H1 (cell line): ENCODE results near the gene ZNF598. TPM values are rescaled to one million over a fixed set of nuclear protein-coding genes. Genes with fewer than 3 reads are reported as not detected.
A peak's percentile ranks its signal among the peaks of the same experiment; 100 is the strongest.

Source experiments
- CTCF ChIA-PET: fragments of 300-600 bp; sonication (Branson Sonifier 250); formaldehyde crosslinking; loops from one replicate; lab custom pipeline; 2021; ENCODE audit not compliant: partially characterized antibody; lab: Charles Lee
- POLR2A ChIA-PET: fragments of 300-600 bp; sonication (Branson Sonifier 250); formaldehyde crosslinking; loops from one replicate; lab custom pipeline; 2021; ENCODE audit warnings: inconsistent platforms; ENCODE audit not compliant: partially characterized antibody; lab: Charles Lee
- DNase-seq, 2 experiments: peaks; one replicate each; pipeline versions ENCODE4 v3.0.0 to v3.0.0-alpha.2; 2010 to 2022; ENCODE audit warnings: low spot score in 2 of 2, low read depth in 1 of 2, mixed read lengths in 1 of 2
- FAIRE-seq: peaks from 2 replicates; lab custom pipeline; 2011; peaks lifted over from hg19 to GRCh38; lab: Jason Lieb, UNC
- H2AFZ ChIP-seq: 2 replicates; pipeline ENCODE4 v1.8.1; 2012; ENCODE audit warnings: low read length, inconsistent platforms
- H2AK5ac ChIP-seq: 2 replicates; pipeline ENCODE4 v1.6.1; 2013; ENCODE audit warnings: low read depth, low read length
- H2BK120ac ChIP-seq: replicated peaks from 2 replicates; pipeline ENCODE3; 2013; ENCODE audit warnings: low read depth, low read length, inconsistent platforms
- H2BK12ac ChIP-seq: 2 replicates; pipeline ENCODE4 v1.6.1; 2013; ENCODE audit warnings: low read depth, low read length
- H2BK15ac ChIP-seq: 2 replicates; pipeline ENCODE4 v1.6.1; 2013; ENCODE audit warnings: low read length
- H2BK20ac ChIP-seq: 2 replicates; pipeline ENCODE4 v1.6.1; 2013; ENCODE audit warnings: low read length
- H2BK5ac ChIP-seq: 2 replicates; pipeline ENCODE4 v1.6.1; 2013; ENCODE audit warnings: low read depth, low read length
- H3K14ac ChIP-seq: 2 replicates; pipeline ENCODE4 v1.6.1; 2013; ENCODE audit warnings: inconsistent platforms; ENCODE audit not compliant: insufficient read length
- H3K18ac ChIP-seq: 2 replicates; pipeline ENCODE4 v1.6.1; 2013; ENCODE audit warnings: low read length; ENCODE audit errors: extremely low read depth
- H3K23ac ChIP-seq: 2 replicates; pipeline ENCODE4 v1.6.1; 2013; ENCODE audit warnings: inconsistent platforms; ENCODE audit not compliant: insufficient read length
- H3K23me2 ChIP-seq: 2 replicates; pipeline ENCODE4 v1.6.1; 2013; ENCODE audit warnings: low read depth, low read length
- H3K27ac ChIP-seq: 2 replicates; pipeline ENCODE4 v1.6.1; 2011; ENCODE audit warnings: low read depth, low read length, inconsistent platforms
- H3K27me3 ChIP-seq, 4 experiments: replicated peaks in 1 of 4; 1 replicate in 1 of 4; 2 replicates in 3 of 4; pipeline versions ENCODE4 v1.6.1 to v1.8.1; 2011 to 2013; ENCODE audit warnings: low read length in 3 of 4, mild to moderate bottlenecking in 3 of 4, inconsistent platforms in 2 of 4, mixed read lengths in 2 of 4, moderate library complexity in 1 of 4; ENCODE audit not compliant: control insufficient read depth in 3 of 4, insufficient read depth in 3 of 4; ENCODE audit errors: extremely low read depth in 1 of 4
- H3K36me3 ChIP-seq, 4 experiments: 2 replicates each; pipeline versions ENCODE4 v1.6.1 to v1.8.1; 2011 to 2013; ENCODE audit warnings: mild to moderate bottlenecking in 4 of 4, low read length in 3 of 4, moderate library complexity in 2 of 4, control low read depth in 1 of 4, inconsistent platforms in 1 of 4; ENCODE audit not compliant: insufficient read depth in 4 of 4, control insufficient read depth in 2 of 4
- H3K4ac ChIP-seq: replicated peaks from 2 replicates; pipeline ENCODE3; 2013; ENCODE audit warnings: low read length, low read depth, mixed read lengths, inconsistent platforms; ENCODE audit not compliant: insufficient read length
- H3K4me1 ChIP-seq, 4 experiments: replicated peaks in 1 of 4; 1 replicate in 1 of 4; 2 replicates in 3 of 4; pipeline versions ENCODE4 v1.6.1 to v1.8.1; 2011 to 2013; ENCODE audit warnings: low read length in 3 of 4, inconsistent platforms in 2 of 4, mixed read lengths in 1 of 4; ENCODE audit not compliant: insufficient read depth in 4 of 4, control insufficient read depth in 3 of 4
- H3K4me2 ChIP-seq, 2 experiments: 2 replicates each; pipeline versions ENCODE4 v1.6.1 to v1.8.1; 2011 to 2013; ENCODE audit warnings: low read depth in 2 of 2, low read length in 2 of 2, control low read depth in 1 of 2, inconsistent platforms in 1 of 2, mild to moderate bottlenecking in 1 of 2; ENCODE audit not compliant: insufficient read depth in 1 of 2
- H3K4me3 ChIP-seq, 4 experiments: fragments of 200-600, 300-600 bp in 1 of 4; sonication (generic), shearing (Covaris generic), sonication (Bioruptor Twin) in 1 of 4; 2 replicates each; pipeline versions ENCODE4 v1.5.1 to v1.8.1; 2011 to 2016; ENCODE audit warnings: low read length in 4 of 4, low read depth in 3 of 4, control low read depth in 2 of 4, inconsistent platforms in 2 of 4, mild to moderate bottlenecking in 2 of 4, mixed read lengths in 1 of 4, moderate library complexity in 1 of 4; ENCODE audit not compliant: insufficient read depth in 2 of 4; ENCODE audit errors: extremely low read depth in 1 of 4
- H3K56ac ChIP-seq: replicated peaks from 2 replicates; pipeline ENCODE3; 2013; ENCODE audit warnings: low read depth, mild to moderate bottlenecking, mixed read lengths, low read length, inconsistent platforms; ENCODE audit not compliant: insufficient read length
- H3K79me1 ChIP-seq: 2 replicates; pipeline ENCODE4 v1.6.1; 2013; ENCODE audit warnings: low read depth, low read length, control low read depth
- H3K79me2 ChIP-seq, 2 experiments: 2 replicates each; pipeline versions ENCODE4 v1.6.1 to v1.8.1; 2012 to 2013; ENCODE audit warnings: low read length in 2 of 2, mild to moderate bottlenecking in 2 of 2, inconsistent platforms in 1 of 2; ENCODE audit not compliant: insufficient read depth in 2 of 2, control insufficient read depth in 1 of 2
- H3K9ac ChIP-seq, 4 experiments: replicated peaks in 1 of 4; 1 replicate in 1 of 4; 2 replicates in 3 of 4; pipeline versions ENCODE4 v1.6.1 to v1.8.1; 2011 to 2013; ENCODE audit warnings: low read depth in 3 of 4, low read length in 3 of 4, control low read depth in 2 of 4, mild to moderate bottlenecking in 2 of 4, moderate library complexity in 2 of 4, inconsistent platforms in 1 of 4; ENCODE audit errors: extremely low read depth in 1 of 4
- H3K9me3 ChIP-seq, 2 experiments: 2 replicates each; pipeline versions ENCODE4 v1.6.1 to v1.8.1; 2012 to 2013; ENCODE audit warnings: mild to moderate bottlenecking in 2 of 2, moderate library complexity in 2 of 2, control low read depth in 1 of 2, inconsistent platforms in 1 of 2, low read depth in 1 of 2, low read length in 1 of 2, mixed read lengths in 1 of 2; ENCODE audit not compliant: insufficient read depth in 2 of 2
- H4K20me1 ChIP-seq, 2 experiments: replicated peaks in 1 of 2; 2 replicates each; pipeline versions ENCODE3 to v1.8.1; 2011 to 2013; ENCODE audit warnings: inconsistent platforms in 2 of 2, low read length in 2 of 2, mild to moderate bottlenecking in 1 of 2; ENCODE audit not compliant: insufficient read depth in 2 of 2, control insufficient read depth in 1 of 2
- H4K5ac ChIP-seq: 2 replicates; pipeline ENCODE4 v1.6.1; 2013; ENCODE audit warnings: low read length, low read depth, mixed read lengths, inconsistent platforms; ENCODE audit not compliant: insufficient read length
- H4K8ac ChIP-seq: 2 replicates; pipeline ENCODE4 v1.8.0; 2013; ENCODE audit warnings: mild to moderate bottlenecking, moderate library complexity, low read length, inconsistent platforms; ENCODE audit not compliant: insufficient read depth; ENCODE audit errors: extremely low read depth
- H4K91ac ChIP-seq: replicated peaks from 2 replicates; pipeline ENCODE3; 2013; ENCODE audit warnings: low read length, mixed read lengths, inconsistent platforms; ENCODE audit not compliant: insufficient read length
- CEBPB ChIP-seq: IDR thresholded peaks from 2 replicates; pipeline ENCODE4 v1.6.1; 2012; ENCODE audit warnings: low read depth, low read length
- GABPA ChIP-seq: IDR thresholded peaks from 2 replicates; pipeline ENCODE4 v1.6.1; 2011; ENCODE audit warnings: mild to moderate bottlenecking, low read length, moderate library complexity, borderline replicate concordance; ENCODE audit not compliant: insufficient read depth
- RAD21 ChIP-seq, 2 experiments: IDR thresholded peaks in 1 of 2; conservative IDR thresholded peaks in 1 of 2; 2 replicates each; pipeline ENCODE4 v1.6.1; 2011; ENCODE audit warnings: low read depth in 2 of 2, low read length in 2 of 2, improper control_type of control experiment in 1 of 2, inconsistent platforms in 1 of 2, mild to moderate bottlenecking in 1 of 2, moderate library complexity in 1 of 2
- SUZ12 ChIP-seq: fragments of 200-600 bp; sonication (generic); IDR thresholded peaks from 2 replicates; pipeline ENCODE4 v1.6.1; 2012; ENCODE audit warnings: mild to moderate bottlenecking, inconsistent platforms, low read length, moderate library complexity, mixed read lengths
- WGBS, 2 experiments: shearing (Covaris generic) in 1 of 2; methylation state at CpG; one replicate each; pipeline versions ENCODE4 v1.1.6 to v1.1.7; 2013 to 2015; ENCODE audit warnings: low lambda C conversion rate in 2 of 2, mixed read lengths in 2 of 2, inconsistent platforms in 1 of 2, low coverage in 1 of 2, missing lambda C conversion rate in 1 of 2; ENCODE audit not compliant: insufficient replicate concordance in 2 of 2, insufficient coverage in 1 of 2, insufficient read length in 1 of 2; ENCODE audit errors: extremely low coverage in 1 of 2, missing lambda C conversion rate in 1 of 2; 5-methylcytosine and 5-hydroxymethylcytosine counted together
- polyA plus RNA-seq, 7 experiments: library from polyadenylated mRNA; depleted of rRNA in 3 of 7; stranded (reverse) in 5 of 7; unstranded in 2 of 7; fragments of >200 nt in 5 of 7; fragments of 200-250 nt in 2 of 7; gene quantifications; 1 replicate in 5 of 7; 2 replicates in 1 of 7; 4 replicates in 1 of 7; pipeline versions ENCODE4 v1.2.1 to v1.2.3, GENCODE V29; 2011 to 2013; ENCODE audit warnings: missing spikeins in 2 of 7, mixed read lengths in 2 of 7
- total RNA-seq: library from RNA; stranded (reverse); fragmentation: NEBNext Ultra II Directional; extraction: Animal tissue kit (Norgen Biotek cat#: 25700); gene quantifications from 2 replicates; pipeline ENCODE4 v1.2.1, GENCODE V29; 2021
- TF ChIP-seq, protein P1 (sequence below), 3 experiments: IDR thresholded peaks; 1 replicate in 2 of 3; 2 replicates in 1 of 3; pipeline versions ENCODE4 v1.5.1 to v1.6.1; 2011; ENCODE audit warnings: low read length in 3 of 3, mild to moderate bottlenecking in 3 of 3, inconsistent platforms in 2 of 3, low read depth in 1 of 3, moderate library complexity in 1 of 3; ENCODE audit not compliant: insufficient read depth in 1 of 3; ENCODE audit errors: control extremely low read depth in 1 of 3

ZNF598 gene
- total and polyA plus RNA-seq, 2 of the 8 experiments (the other 6 are each of a cell fraction or from before 2014, with no cell fraction given): 29.3 to 47.6 TPM

- Histone ChIP-seq H3K14ac (no peak overlapping the region), H3K9me3 (no peaks in the 10 kb centered on the region), H2BK20ac (no peak overlapping the region), H2BK15ac (no peak overlapping the region), H3K23ac (no peak overlapping the region), H3K9ac (no peak overlapping the region), H3K36me3 (peaks cover 0 to 5% (median 0%) of the 10 kb centered on the region in 4 experiments; a peak in 1 of 8 replicates), H3K56ac (no peak overlapping the region), H3K27ac (no peak overlapping the region), H3K27me3 (peaks cover 20 to 34% (median 26%) of the 10 kb centered on the region in 4 experiments), H4K91ac (no peak overlapping the region), H4K5ac (no peak overlapping the region), H2BK12ac (no peak overlapping the region), H3K4ac (no peak overlapping the region), H2AK5ac (no peak overlapping the region), H2AFZ (no peak overlapping the region), H3K79me2 (no peaks in the 10 kb centered on the region), H2BK120ac (no peak overlapping the region), H4K20me1 (no peaks in the 10 kb centered on the region), H3K79me1 (no peaks in the 10 kb centered on the region), H3K4me2 (no peak overlapping the region), H4K8ac (no peak overlapping the region), H3K4me1 (peaks cover 0 to 15% (median 2%) of the 10 kb centered on the region in 4 experiments; a peak in 4 of 7 replicates), H3K4me3 (no peak overlapping the region), H2BK5ac (no peak overlapping the region), H3K23me2 (peaks cover 8% of the 10 kb centered on the region; the same call in 1 of the 2 replicates), H3K18ac (no peak overlapping the region)
- TF ChIP-seq SUZ12: no peak
- TF ChIP-seq GABPA: peak; percentile 51; the same call in 1 of the 2 replicates
- TF ChIP-seq CEBPB: peak; percentile 24; the same call in 1 of the 2 replicates
- TF ChIP-seq RAD21 (IDR thresholded peaks at IDR 0.05 in 1 of 2, conservative IDR thresholded peaks at IDR 0.05 in 1 of 2; ENCODE audit: low read depth in 2 of 2, low read length in 2 of 2): peak; percentile 30 to 45; a peak in 3 of 4 replicates
- TF ChIP-seq, protein P1, sequence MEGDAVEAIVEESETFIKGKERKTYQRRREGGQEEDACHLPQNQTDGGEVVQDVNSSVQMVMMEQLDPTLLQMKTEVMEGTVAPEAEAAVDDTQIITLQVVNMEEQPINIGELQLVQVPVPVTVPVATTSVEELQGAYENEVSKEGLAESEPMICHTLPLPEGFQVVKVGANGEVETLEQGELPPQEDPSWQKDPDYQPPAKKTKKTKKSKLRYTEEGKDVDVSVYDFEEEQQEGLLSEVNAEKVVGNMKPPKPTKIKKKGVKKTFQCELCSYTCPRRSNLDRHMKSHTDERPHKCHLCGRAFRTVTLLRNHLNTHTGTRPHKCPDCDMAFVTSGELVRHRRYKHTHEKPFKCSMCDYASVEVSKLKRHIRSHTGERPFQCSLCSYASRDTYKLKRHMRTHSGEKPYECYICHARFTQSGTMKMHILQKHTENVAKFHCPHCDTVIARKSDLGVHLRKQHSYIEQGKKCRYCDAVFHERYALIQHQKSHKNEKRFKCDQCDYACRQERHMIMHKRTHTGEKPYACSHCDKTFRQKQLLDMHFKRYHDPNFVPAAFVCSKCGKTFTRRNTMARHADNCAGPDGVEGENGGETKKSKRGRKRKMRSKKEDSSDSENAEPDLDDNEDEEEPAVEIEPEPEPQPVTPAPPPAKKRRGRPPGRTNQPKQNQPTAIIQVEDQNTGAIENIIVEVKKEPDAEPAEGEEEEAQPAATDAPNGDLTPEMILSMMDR (IDR thresholded peaks at IDR 0.05; ENCODE audit: control extremely low read depth in 1 of 3, insufficient read depth in 1 of 3, low read depth in 1 of 3, low read length in 3 of 3): peak; percentile 57 to 67 (median 58)
- FAIRE-seq (no peak), DNase-seq (peak in 1 of 2 experiments; percentile 79)
- ChIA-PET CTCF (interaction anchor here (0.6 to 3.3 kb wide), 24 partner anchors 8 to 165 kb away, joined by 3 to 18 read pairs (median 4); partner anchors contain the start of gene PKD1), POLR2A (interaction anchor here (0.6 to 1.4 kb wide), 8 partner anchors 9 to 338 kb away, joined by 3 to 8 read pairs (median 4); partner anchors contain the start of genes JPT2, RAB26, RPS2 and TRAF7)
- WGBS, 2 experiments: 64% methylated on average over 12 of the region's 13 CpGs; no CpG with 5 or more reads in 1 of the 2 experiments
Measured at GRCh38 chr16:2016407-2016922, 6.8 kb upstream of the ZNF598 start.
